Activated CD8-positive, alpha-beta T cell treated with anti-CD3 and anti-CD28 coated beads for 36 hours (primary cell): ENCODE results near the gene MAPK8. TPM values are rescaled to one million over a fixed set of nuclear protein-coding genes. Genes with fewer than 3 reads are reported as not detected.

Experiments
- ATAC-seq: fragments of 200-7000 bp; cut with Tn5 transposase; one replicate; pipeline ENCODE4 v1.10.0; 2021; ENCODE audit warnings: mild to moderate bottlenecking, moderate library complexity
- CTCF ChIA-PET: fragments of 350-600 bp; sonication (Branson Sonifier 250); formaldehyde crosslinking; loops from one replicate; lab custom pipeline; 2021; ENCODE audit warnings: antibody characterized with exemption; lab: Charles Lee
- POLR2A ChIA-PET: fragments of 350-600 bp; sonication (Branson Sonifier 250); formaldehyde crosslinking; loops from one replicate; lab custom pipeline; 2021; ENCODE audit warnings: antibody characterized with exemption; lab: Charles Lee
- DNase-seq: peaks from one replicate; pipeline ENCODE4 v3.0.0-alpha.2; 2020
- H3K27ac Mint-ChIP-seq: one replicate; pipeline ENCODE4 v1.8.0; 2021; ENCODE audit warnings: mild to moderate bottlenecking, mixed read lengths
- H3K27me3 Mint-ChIP-seq: one replicate; pipeline ENCODE4 v1.8.0; 2021; ENCODE audit warnings: mixed read lengths
- H3K36me3 Mint-ChIP-seq: one replicate; pipeline ENCODE4 v1.8.0; 2021; ENCODE audit warnings: low read depth, mixed read lengths
- H3K4me1 Mint-ChIP-seq: one replicate; pipeline ENCODE4 v1.8.0; 2021; ENCODE audit warnings: low read depth, mixed read lengths
- H3K4me3 Mint-ChIP-seq: one replicate; pipeline ENCODE4 v1.8.0; 2021; ENCODE audit warnings: mild to moderate bottlenecking, moderate library complexity, mixed read lengths
- H3K9me3 Mint-ChIP-seq: one replicate; pipeline ENCODE4 v1.8.0; 2021; ENCODE audit warnings: mixed read lengths
- CTCF ChIP-seq: fragments of 200-600 bp; IDR thresholded peaks from one replicate; pipeline ENCODE4 v1.8.0; 2022; ENCODE audit warnings: antibody characterized with exemption, mild to moderate bottlenecking
- intact Hi-C: fragments of 100-400 bp; cut with micrococcal nuclease; formaldehyde crosslinking; loops from one replicate; pipeline ENCODE4 v1.10.0; 2022
- total RNA-seq, 2 experiments: library from RNA; stranded (reverse); gene quantifications; one replicate each; pipeline ENCODE4 v1.2.3, GENCODE V29; 2021

The MAPK8 gene
- total RNA-seq, 2 experiments from 2014 or later: 40.5 to 41.1 TPM

GRCh38 chr10:48332166-48332870 is 25.8 kb downstream of the MAPK8 start:
- H3K4me3 Mint-ChIP-seq: no peak overlapping the region
- peaks cover 44% of the 10 kb centered on the region for H3K36me3 Mint-ChIP-seq
- peaks cover 7% of the 10 kb centered on the region for H3K9me3 Mint-ChIP-seq
- H3K27me3 Mint-ChIP-seq: no peaks in the 10 kb centered on the region
- H3K27ac Mint-ChIP-seq: no peak overlapping the region
- DNase-seq (no peak), ATAC-seq (no peak)
- peaks cover 37% of the 10 kb centered on the region for H3K4me1 Mint-ChIP-seq
- intact Hi-C loops: no loop called here
- CTCF ChIA-PET: interaction anchor here (1.6 kb wide), 2 partner anchors 16 to 22 kb away, joined by 3 to 5 read pairs; no protein-coding TSS in a partner anchor
- POLR2A ChIA-PET: no interaction called here
- no peak for TF ChIP-seq CTCF

DNA sequence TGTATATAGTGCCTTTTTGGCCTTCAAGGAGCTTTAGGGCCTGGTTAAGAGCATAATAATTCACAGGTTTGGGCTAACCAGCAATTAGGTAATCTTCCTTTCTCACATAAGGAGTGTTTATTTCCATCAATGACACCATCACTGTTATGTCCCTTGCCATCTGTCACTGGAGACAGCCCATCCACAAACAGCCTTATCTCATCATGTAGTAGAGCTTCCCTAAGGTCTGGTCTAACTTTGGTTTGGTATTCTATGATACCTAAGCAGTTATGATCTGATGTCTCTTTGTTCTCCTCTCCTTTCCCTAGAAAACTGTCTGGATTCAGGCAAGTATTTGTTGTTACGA is 26.4 kb downstream of the MAPK8 start:
- ChIA-PET CTCF (interaction anchor here (1.6 kb wide), 2 partner anchors 16 to 21 kb away, joined by 3 to 5 read pairs; no protein-coding TSS in a partner anchor), POLR2A (no interaction called here)
- peaks cover 47% of the 10 kb centered on the region for H3K36me3 Mint-ChIP-seq
- TF ChIP-seq CTCF: no peak
- peaks cover 40% of the 10 kb centered on the region for H3K4me1 Mint-ChIP-seq
- intact Hi-C loops: no loop called here
- no peak overlapping the region for H3K27ac Mint-ChIP-seq
- no peak for DNase-seq
- ATAC-seq: no peak
- no peak overlapping the region for H3K4me3 Mint-ChIP-seq
- H3K9me3 Mint-ChIP-seq: peaks cover 10% of the 10 kb centered on the region
- H3K27me3 Mint-ChIP-seq: no peaks in the 10 kb centered on the region

GRCh38 chr10:48333856-48334255 is 27.4 kb downstream of the MAPK8 start:
- no peak for TF ChIP-seq CTCF
- H3K27ac Mint-ChIP-seq: no peak overlapping the region
- ATAC-seq (no peak), DNase-seq (no peak)
- H3K27me3 Mint-ChIP-seq: no peaks in the 10 kb centered on the region
- H3K4me3 Mint-ChIP-seq: no peak overlapping the region
- peaks cover 10% of the 10 kb centered on the region for H3K9me3 Mint-ChIP-seq
- ChIA-PET CTCF (interaction anchor here (1.6 kb wide), 1 partner anchor 20 kb away, joined by 5 read pairs; no protein-coding TSS in a partner anchor), POLR2A (no interaction called here)
- intact Hi-C loops: no loop called here
- H3K36me3 Mint-ChIP-seq: peaks cover 48% of the 10 kb centered on the region
- peaks cover 37% of the 10 kb centered on the region for H3K4me1 Mint-ChIP-seq

DNA sequence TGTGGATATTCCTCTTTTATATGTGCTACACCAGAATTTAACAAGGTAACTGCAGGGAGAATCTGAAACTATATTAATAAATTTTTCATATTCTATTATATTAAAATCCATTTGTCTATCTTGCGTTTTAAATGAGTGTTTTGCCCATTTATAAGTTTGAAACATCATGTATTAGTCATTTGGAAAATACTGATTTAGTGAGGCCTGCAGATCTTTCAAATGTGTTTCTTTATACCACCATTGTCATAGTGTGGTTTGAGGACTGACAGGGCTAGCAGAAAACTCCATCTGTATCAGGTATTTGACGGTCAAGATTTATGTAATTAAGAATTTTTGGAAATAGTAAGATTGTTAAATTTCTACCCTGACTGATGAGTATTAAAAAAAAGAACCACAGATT is 29.3 kb downstream of the MAPK8 start:
- no peak for DNase-seq
- no peak for TF ChIP-seq CTCF
- intact Hi-C loops: no loop called here
- H3K9me3 Mint-ChIP-seq: peaks cover 8% of the 10 kb centered on the region
- no peak overlapping the region for H3K4me3 Mint-ChIP-seq
- peaks cover 35% of the 10 kb centered on the region for H3K4me1 Mint-ChIP-seq
- H3K27me3 Mint-ChIP-seq: no peaks in the 10 kb centered on the region
- no peak overlapping the region for H3K27ac Mint-ChIP-seq
- ChIA-PET CTCF (no interaction called here), POLR2A (no interaction called here)
- peaks cover 41% of the 10 kb centered on the region for H3K36me3 Mint-ChIP-seq
- ATAC-seq: no peak

DNA sequence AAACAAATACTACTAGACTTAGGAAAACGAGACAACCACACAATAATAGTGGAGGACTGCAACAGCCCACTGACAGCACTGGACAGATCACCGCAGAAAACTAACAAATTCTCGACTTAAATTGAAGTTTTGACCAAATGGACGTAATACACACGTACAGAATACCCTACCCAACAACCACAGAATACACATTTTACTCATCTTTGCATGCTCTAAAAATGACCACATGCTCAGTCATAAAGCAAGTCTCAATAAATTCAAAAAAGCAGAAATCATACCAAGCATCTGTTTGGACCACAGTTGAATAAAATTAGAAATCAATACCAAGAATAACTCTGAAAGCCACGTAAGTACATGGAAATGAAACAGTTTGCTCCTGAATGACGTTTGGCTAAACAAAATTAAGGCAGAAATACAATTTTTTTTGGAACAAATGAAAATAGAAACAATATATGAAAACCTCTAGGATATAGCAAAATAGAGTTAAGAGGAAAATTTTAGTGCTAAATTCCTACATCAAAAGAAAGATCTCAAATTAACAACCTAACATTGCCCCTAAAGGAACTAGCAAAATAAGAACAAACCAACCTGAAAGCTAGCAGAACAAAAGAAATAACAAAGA is 30.6 kb downstream of the MAPK8 start:
- peaks cover 8% of the 10 kb centered on the region for H3K9me3 Mint-ChIP-seq
- intact Hi-C loops: no loop called here
- ChIA-PET CTCF (interaction anchor here (1.0 kb wide), 2 partner anchors 27 to 320 kb away, joined by 3 read pairs; no protein-coding TSS in a partner anchor), POLR2A (no interaction called here)
- peaks cover 30% of the 10 kb centered on the region for H3K4me1 Mint-ChIP-seq
- peaks cover 31% of the 10 kb centered on the region for H3K36me3 Mint-ChIP-seq
- H3K4me3 Mint-ChIP-seq: no peak overlapping the region
- no peaks in the 10 kb centered on the region for H3K27me3 Mint-ChIP-seq
- ATAC-seq: no peak
- H3K27ac Mint-ChIP-seq: peak overlapping the region; percentile 6
- no peak for DNase-seq
- no peak for TF ChIP-seq CTCF
